GM18909 (cell line): ENCODE results near the gene IGFLR1.

ENCODE experiments used
- ATAC-seq: cut with Tn5 transposase; IDR thresholded peaks from one replicate; pipeline ENCODE4 v1.9.1; 2021; ENCODE audit warnings: mild to moderate bottlenecking; ENCODE audit not compliant: unreplicated experiment, poor library complexity

Gene IGFLR1

DNA sequence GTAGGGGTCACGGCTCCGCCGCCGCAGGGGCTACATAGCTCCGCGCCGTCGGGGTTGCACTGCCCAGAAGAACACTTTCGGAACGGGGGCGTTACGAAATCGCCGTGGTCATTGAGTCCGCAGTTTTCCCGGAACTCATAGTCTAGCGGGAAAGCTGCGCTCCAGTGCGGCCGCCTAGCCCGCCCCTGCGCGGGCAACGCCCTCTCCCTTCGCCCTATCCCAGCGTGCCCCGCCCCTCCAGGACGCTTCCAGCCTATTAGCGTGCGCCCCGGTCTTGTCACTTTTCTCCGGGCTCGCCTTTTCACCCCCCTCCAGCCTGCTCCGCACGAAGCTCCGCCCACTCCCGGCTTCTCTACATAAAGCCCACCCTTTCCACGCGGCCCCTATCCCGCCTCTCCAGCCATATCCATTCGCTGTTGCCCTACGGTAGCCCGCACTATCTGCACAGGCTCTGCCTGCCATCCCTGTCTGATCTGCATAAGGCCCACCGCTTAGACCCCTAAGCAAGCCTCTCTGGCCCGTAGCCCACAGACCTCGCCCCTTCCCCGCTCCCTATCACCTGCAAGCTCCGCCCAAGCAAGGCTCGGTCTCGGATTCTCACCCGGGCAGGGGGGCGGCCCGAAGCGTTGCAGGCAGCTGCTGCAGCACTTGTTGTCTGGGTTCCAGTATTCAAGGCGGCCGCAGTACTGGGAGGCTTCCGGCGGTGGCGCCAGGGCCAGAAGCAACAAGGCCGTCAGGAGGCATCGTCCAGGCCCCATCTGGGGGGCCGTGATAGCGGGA, 1.6 kb downstream of the IGFLR1 start:
- peak; percentile 65 for ATAC-seq

- peak; percentile 25 for ATAC-seq
These were observed 2.2 kb downstream of the IGFLR1 start for GRCh38 chr19:35740108-35740422.

DNA sequence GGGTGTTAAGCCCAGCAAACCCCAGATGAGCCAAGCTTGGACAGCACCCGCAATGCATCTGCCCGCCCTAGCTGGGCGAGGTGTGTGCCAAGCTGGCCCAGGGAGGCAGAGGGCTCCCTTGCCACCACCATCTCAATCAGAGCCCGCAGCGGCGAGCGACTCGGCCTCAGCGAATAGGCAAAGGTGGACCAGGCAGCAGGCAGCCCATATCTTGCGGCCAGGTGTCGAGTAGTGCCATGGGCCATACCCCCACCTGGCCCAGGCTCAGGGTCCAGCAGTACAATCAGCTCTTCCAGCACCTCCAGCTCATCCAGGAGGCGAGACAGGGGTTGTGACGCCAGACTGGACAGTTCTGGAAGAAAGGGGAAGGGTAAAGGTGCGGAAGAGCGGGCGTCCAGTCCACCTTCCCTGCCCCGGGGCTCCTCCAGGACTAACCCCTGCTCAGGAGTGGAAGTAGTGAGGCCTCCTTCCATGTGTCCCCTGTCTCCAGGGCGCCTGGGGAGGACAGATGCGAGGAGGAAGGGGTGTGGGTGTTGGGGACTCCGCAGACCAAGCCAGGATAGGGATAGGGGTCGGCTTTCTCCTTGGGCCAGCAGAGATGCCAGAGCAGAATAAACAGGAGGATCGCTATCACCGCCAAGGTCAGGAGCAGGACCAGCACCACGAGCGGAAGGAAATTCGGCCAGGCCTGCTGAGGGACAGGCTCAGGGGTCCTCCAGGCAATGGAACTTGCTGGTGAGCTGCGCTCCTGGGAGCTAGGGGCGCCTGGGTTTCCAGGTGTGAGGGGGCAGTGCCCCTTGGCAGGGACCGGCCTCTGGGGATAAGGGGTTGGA, 2.8 kb downstream of the IGFLR1 start:
- ATAC-seq = no peak

GRCh38 chr19:35738887-35739229, 3.4 kb downstream of the IGFLR1 start:
- ATAC-seq = no peak

GRCh38 chr19:35738021-35738886, 4.0 kb downstream of the IGFLR1 start:
- no peak for ATAC-seq

DNA sequence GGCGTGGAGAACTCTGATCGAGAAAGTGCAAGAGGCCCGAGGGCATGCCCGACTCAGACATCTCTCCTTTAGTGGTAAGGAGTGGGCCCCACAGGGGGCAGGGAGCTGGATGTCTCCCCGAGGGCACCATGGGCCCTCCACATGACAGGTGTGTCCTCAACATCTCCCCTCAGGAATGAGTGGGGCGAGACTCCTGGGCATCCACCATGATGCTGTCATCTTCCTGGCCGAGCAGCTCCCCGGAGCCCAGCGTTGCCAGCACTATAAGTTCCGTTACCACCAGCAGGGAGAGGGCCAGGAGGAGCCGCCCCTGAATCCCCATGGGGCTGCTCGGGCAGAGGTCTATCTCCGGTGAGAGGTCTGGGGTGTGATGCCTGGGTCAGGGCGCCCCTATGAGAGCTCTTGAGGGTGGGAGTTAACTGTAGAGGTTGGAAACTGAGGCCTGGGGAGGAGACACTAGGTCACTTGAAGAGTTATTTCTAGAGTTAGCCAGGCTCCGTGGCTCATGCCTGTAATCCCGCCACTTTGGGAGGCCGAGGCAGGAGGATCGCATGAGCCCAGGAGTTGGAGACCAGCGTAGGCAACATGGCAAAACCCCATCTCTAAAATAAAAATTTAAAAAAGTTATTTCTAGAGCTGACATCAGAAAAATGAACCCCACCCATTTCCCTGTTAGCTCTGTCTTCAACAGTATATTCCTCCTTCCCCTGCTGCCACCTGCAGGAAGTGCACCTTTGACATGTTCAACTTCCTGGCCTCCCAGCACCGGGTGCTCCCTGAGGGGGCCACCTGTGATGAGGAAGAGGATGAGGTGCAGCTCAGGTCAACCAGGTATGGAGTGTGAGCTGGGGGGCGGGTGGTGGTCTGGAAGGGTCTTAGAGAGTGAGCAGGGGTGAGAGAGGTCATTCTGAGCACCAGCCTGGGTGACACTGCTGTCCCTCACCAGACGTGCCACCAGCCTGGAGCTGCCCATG, 5.1 kb downstream of the IGFLR1 start:
- no peak for ATAC-seq

DNA sequence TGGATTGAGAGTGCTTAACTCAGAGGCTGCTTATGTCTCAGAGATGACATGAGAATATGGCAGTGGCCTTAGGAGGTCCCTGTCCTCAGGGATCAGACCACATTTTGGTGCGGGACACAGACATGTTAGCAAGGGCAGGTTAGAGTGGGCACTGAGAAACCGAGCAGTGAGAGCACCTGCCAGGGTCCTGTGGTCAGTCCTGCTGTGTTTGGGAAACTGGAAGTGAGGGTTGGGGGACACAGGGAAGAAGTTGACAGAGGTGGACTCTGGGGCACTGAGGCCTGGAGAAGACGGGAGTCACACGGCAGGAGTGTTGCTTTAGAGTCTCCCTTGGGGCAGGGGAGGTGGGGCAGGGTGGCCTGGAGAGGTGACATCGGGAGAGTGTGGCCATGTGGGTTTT, 7.4 kb downstream of the IGFLR1 start:
- ATAC-seq = no peak

- ATAC-seq = no peak
These were observed 8.0 kb downstream of the IGFLR1 start for GRCh38 chr19:35734273-35734672.

DNA sequence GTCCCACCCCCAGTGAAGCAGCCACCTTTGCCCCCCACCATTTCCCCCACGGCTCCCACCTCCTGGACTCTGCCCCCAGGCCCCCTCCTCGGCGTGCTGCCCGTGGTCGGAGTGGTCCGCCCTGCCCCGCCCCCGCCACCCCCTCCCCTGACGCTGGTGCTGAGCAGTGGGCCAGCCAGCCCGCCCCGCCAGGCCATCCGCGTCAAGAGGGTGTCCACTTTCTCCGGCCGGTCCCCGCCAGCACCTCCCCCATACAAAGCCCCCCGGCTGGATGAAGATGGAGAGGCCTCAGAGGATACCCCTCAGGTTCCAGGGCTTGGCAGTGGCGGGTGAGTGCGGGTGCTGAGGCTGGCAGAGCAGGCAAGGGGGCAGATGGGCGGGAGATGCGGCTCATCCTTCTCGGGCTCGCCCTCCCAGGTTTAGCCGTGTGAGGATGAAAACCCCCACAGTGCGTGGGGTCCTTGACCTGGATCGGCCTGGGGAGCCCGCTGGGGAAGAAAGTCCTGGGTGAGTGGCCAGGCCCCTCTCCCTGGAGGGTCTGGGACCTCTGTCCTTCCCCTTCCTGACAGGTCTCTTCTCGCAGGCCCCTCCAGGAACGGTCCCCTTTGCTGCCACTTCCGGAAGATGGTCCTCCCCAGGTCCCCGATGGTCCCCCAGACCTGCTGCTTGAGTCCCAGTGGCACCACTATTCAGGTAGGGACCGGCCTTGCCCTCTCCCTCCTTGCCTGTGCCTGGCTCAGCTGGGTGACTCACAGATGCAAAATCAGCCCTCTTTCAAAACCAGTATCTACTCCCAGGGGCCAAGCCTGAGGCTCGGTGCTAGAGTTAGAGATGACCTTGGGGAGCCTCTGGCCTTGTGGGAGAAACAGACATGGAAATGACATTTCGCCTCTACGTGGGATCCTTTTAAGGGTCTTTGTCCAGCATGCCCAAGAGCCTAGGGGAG, 8.8 kb downstream of the IGFLR1 start:
- no peak for ATAC-seq

DNA sequence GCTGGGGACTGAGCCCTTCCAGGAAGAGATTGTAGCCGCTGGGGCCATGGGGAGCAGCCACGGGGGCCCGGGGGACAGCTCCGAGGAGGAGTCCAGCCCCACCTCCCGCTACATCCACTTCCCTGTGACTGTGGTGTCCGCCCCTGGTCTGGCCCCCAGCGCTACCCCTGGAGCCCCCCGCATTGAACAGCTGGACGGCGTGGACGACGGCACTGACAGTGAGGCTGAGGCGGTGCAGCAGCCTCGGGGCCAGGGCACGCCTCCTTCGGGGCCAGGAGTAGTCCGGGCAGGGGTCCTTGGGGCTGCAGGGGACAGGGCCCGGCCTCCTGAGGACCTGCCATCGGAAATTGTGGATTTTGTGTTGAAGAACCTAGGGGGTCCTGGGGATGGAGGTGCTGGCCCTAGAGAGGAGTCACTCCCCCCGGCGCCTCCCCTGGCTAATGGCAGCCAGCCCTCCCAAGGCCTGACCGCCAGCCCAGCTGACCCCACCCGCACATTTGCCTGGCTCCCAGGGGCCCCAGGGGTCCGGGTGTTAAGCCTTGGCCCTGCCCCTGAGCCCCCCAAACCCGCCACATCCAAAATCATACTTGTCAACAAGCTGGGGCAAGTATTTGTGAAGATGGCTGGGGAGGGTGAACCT, 9.6 kb downstream of the IGFLR1 start:
- no peak for ATAC-seq

GRCh38 chr19:35731779-35732405, 10.4 kb downstream of the IGFLR1 start:
- ATAC-seq = no peak

DNA sequence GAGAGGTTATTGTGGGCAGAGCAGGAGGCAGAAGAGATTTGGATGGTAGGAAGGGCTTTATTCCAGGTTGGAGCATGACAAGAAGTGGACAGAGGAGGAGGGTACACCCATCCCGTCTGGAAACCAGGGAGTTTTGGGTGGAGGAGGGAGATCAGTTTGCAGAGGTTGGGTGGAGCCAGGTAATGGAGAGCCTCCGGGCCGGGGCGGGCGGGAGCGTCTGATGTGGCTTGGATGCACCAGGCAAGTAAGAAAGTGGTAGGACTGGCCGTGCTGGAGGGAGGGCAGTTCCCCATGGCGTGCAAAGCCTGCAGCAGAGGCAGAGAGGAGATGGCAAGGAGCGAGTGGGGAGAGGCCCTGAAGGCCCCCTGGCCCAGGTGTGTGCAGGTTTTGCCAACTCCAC, 10.9 kb downstream of the IGFLR1 start:
- ATAC-seq = no peak

GRCh38 chr19:35730326-35730725, 11.9 kb downstream of the IGFLR1 start:
- ATAC-seq = no peak

GRCh38 chr19:35729763-35730162, 12.5 kb downstream of the IGFLR1 start:
- ATAC-seq = no peak

DNA sequence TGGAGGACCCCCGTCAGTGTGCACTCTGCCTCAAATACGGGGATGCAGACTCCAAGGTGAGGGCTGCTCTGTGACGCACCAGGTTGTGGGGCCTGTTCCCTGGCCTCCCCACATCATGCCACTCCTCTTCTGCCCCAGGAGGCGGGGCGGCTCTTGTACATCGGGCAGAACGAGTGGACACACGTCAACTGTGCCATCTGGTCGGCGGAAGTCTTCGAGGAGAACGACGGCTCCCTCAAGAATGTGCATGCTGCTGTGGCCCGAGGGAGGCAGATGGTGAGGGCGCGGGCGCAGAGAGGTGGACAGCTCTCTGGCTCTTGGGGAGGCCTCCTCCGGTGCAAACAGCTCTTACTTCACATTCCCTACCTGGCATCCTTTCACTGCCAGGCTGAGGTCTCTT, 13.2 kb downstream of the IGFLR1 start:
- ATAC-seq = no peak

DNA sequence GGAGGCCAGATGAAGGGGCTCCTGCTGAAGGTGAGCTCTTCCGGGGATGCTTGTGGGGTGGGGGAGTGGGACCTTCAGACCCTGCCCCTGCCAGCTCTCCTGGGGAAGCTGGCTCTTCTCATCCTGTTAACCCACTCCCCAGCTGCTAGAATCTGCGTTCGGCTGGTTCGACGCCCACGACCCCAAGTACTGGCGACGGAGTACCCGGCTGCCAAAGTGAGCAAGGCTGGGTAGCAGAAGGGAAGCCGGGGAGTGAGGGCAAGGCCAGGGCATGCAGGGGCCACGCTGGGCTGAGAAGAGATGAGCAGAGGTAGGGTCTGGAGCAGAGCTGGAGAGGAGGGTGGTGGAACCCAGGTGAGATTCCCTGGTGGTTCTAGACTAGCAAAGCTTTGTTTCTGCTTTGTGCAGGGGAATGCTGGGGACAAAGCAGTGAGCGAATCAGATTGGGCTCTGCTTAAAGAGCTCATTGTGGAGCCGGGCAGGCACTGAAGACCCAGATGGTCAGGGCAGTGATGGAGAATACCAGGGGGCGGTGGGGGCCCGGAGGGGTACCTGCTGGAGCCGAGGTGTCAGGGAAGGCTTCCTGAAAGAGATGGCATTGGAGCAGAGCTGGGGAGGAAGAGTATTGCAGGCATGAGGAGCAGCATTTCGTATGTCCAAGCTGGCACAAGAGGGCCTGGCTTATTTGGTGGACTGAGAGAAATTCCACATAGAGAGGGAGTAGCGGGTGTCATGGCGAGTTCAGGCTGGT, 14.1 kb downstream of the IGFLR1 start:
- no peak for ATAC-seq
